Mesenchymal stem cell (in vitro differentiated cells and primary cell): Measurements from ENCODE around the gene HEXB.

Source experiments
- DNase-seq: peaks from one replicate; pipeline ENCODE4 v3.0.0-alpha.2; 2013
- H2AFZ ChIP-seq: one replicate; pipeline ENCODE4 v1.6.1; 2013; ENCODE audit warnings: low read depth, mild to moderate bottlenecking, control low read depth, inconsistent platforms, low read length, moderate library complexity
- H2AK5ac ChIP-seq: 2 replicates; pipeline ENCODE4 v1.6.1; 2013; ENCODE audit warnings: low read length, moderate library complexity, mild to moderate bottlenecking, inconsistent platforms; ENCODE audit not compliant: severe bottlenecking
- H2BK120ac ChIP-seq: one replicate; pipeline ENCODE4 v1.6.1; 2013; ENCODE audit warnings: low read depth, mild to moderate bottlenecking, inconsistent platforms, low read length, moderate library complexity
- H2BK12ac ChIP-seq, 2 experiments: one replicate each; pipeline ENCODE4 v1.6.1; 2013; ENCODE audit warnings: inconsistent platforms in 2 of 2, low read length in 2 of 2, mild to moderate bottlenecking in 2 of 2, moderate library complexity in 2 of 2, control low read depth in 1 of 2
- H2BK15ac ChIP-seq: one replicate; pipeline ENCODE4 v1.6.1; 2013; ENCODE audit warnings: mild to moderate bottlenecking, low read depth, inconsistent platforms; ENCODE audit not compliant: poor library complexity, severe bottlenecking
- H2BK5ac ChIP-seq: 2 replicates; pipeline ENCODE4 v1.6.1; 2013; ENCODE audit warnings: low read depth, mild to moderate bottlenecking, low read length, control low read depth, inconsistent platforms; ENCODE audit not compliant: poor library complexity, severe bottlenecking
- H3K14ac ChIP-seq, 2 experiments: one replicate each; pipeline ENCODE4 v1.6.1; 2013; ENCODE audit warnings: inconsistent platforms in 2 of 2, low read length in 2 of 2, control low read depth in 1 of 2, mild to moderate bottlenecking in 1 of 2, moderate library complexity in 1 of 2
- H3K18ac ChIP-seq, 2 experiments: one replicate each; pipeline ENCODE4 v1.6.1; 2013; ENCODE audit warnings: inconsistent platforms in 2 of 2, low read length in 2 of 2, control low read depth in 1 of 2, low read depth in 1 of 2, mild to moderate bottlenecking in 1 of 2
- H3K23ac ChIP-seq, 2 experiments: one replicate each; pipeline ENCODE4 v1.6.1; 2013; ENCODE audit warnings: inconsistent platforms in 2 of 2, low read length in 2 of 2, mild to moderate bottlenecking in 2 of 2, moderate library complexity in 2 of 2, control low read depth in 1 of 2
- H3K27ac ChIP-seq: 2 replicates; pipeline ENCODE4 v1.5.1; 2013; ENCODE audit warnings: mild to moderate bottlenecking, moderate library complexity, low read length, control low read depth, inconsistent platforms; ENCODE audit not compliant: poor library complexity, severe bottlenecking
- H3K27me3 ChIP-seq, 2 experiments: 2 replicates each; pipeline versions ENCODE4 v1.6.1 to v1.7.0; 2013; ENCODE audit warnings: low read length in 2 of 2, mild to moderate bottlenecking in 2 of 2, moderate library complexity in 2 of 2, control low read depth in 1 of 2, inconsistent platforms in 1 of 2; ENCODE audit not compliant: control insufficient read depth in 1 of 2, insufficient read depth in 1 of 2
- H3K36me3 ChIP-seq, 2 experiments: 2 replicates each; pipeline versions ENCODE4 v1.6.1 to v1.7.0; 2013; ENCODE audit warnings: low read length in 2 of 2, control low read depth in 1 of 2, inconsistent platforms in 1 of 2, low read depth in 1 of 2, mild to moderate bottlenecking in 1 of 2; ENCODE audit not compliant: insufficient read depth in 2 of 2, control insufficient read depth in 1 of 2
- H3K4ac ChIP-seq, 2 experiments: one replicate each; pipeline ENCODE4 v1.6.1; 2013; ENCODE audit warnings: inconsistent platforms in 2 of 2, low read length in 2 of 2, mild to moderate bottlenecking in 2 of 2, moderate library complexity in 2 of 2, control low read depth in 1 of 2, low read depth in 1 of 2
- H3K4me1 ChIP-seq: 2 replicates; pipeline ENCODE4 v1.6.1; 2013; ENCODE audit warnings: low read depth, low read length, control low read depth; ENCODE audit not compliant: control insufficient read depth, insufficient read depth
- H3K4me2 ChIP-seq: 2 replicates; pipeline ENCODE4 v1.6.1; 2013; ENCODE audit warnings: low read length, mild to moderate bottlenecking, inconsistent platforms; ENCODE audit not compliant: poor library complexity, severe bottlenecking
- H3K4me3 ChIP-seq, 2 experiments: 2 replicates each; pipeline versions ENCODE4 v1.5.1 to v1.7.0; 2013; ENCODE audit warnings: low read length in 2 of 2, mild to moderate bottlenecking in 2 of 2, control low read depth in 1 of 2, low read depth in 1 of 2; ENCODE audit not compliant: insufficient read depth in 1 of 2
- H3K79me1 ChIP-seq: replicated peaks from 2 replicates; pipeline ENCODE4 v1.6.1; 2013; ENCODE audit warnings: mild to moderate bottlenecking, control low read depth, low read length, inconsistent platforms; ENCODE audit not compliant: poor library complexity, severe bottlenecking
- H3K9ac ChIP-seq: 2 replicates; pipeline ENCODE4 v1.7.0; 2013; ENCODE audit warnings: mild to moderate bottlenecking, low read length, moderate library complexity
- H3K9me3 ChIP-seq: 2 replicates; pipeline ENCODE4 v1.7.0; 2013; ENCODE audit warnings: mild to moderate bottlenecking, low read length; ENCODE audit not compliant: control insufficient read depth
- H4K8ac ChIP-seq: one replicate; pipeline ENCODE4 v1.6.1; 2013; ENCODE audit warnings: inconsistent platforms, mild to moderate bottlenecking, low read length, moderate library complexity
- H4K91ac ChIP-seq: one replicate; pipeline ENCODE4 v1.6.1; 2013; ENCODE audit warnings: mild to moderate bottlenecking, low read length, inconsistent platforms
- WGBS: methylation state at CpG from one replicate; pipeline ENCODE4 v1.1.7; 2013; ENCODE audit warnings: mixed read lengths; 5-methylcytosine and 5-hydroxymethylcytosine counted together

Gene HEXB

GRCh38 chr5:74647096-74647495 is 37.9 kb upstream of the HEXB start:
- Histone ChIP-seq H3K79me1 (no peaks in the 10 kb centered on the region), H3K36me3 (no peaks in the 10 kb centered on the region), H2BK15ac (no peak overlapping the region), H3K23ac (no peak overlapping the region), H3K27ac (no peak overlapping the region), H2BK12ac (peak overlapping the region in 1 of 2 experiments; percentile 43), H3K9ac (peak overlapping the region; percentile 11), H2AK5ac (no peak overlapping the region), H2BK5ac (no peak overlapping the region), H2AFZ (no peak overlapping the region), H3K9me3 (no peaks in the 10 kb centered on the region), H3K14ac (no peak overlapping the region), H2BK120ac (no peak overlapping the region), H3K4me1 (peaks cover 2% of the 10 kb centered on the region), H4K8ac (no peak overlapping the region), H3K4ac (peak overlapping the region in 1 of 2 experiments; percentile 13), H3K4me3 (no peak overlapping the region), H3K4me2 (no peak overlapping the region), H3K27me3 (no peaks in the 10 kb centered on the region), H4K91ac (no peak overlapping the region), H3K18ac (peak overlapping the region in 1 of 2 experiments; percentile 25)
- no peak for DNase-seq
- 100% methylated on average over 1 of the region's 1 CpG for WGBS

- H3K36me3 ChIP-seq: no peaks in the 10 kb centered on the region
- H3K79me1 ChIP-seq: no peaks in the 10 kb centered on the region
- H3K23ac ChIP-seq: no peak overlapping the region
- no peak overlapping the region for H4K91ac ChIP-seq
- peak overlapping the region in 1 of 2 experiments; percentile 73 for H3K18ac ChIP-seq
- H3K9ac ChIP-seq: peak overlapping the region; percentile 33
- H2BK120ac ChIP-seq: peak overlapping the region; percentile 39
- no peak overlapping the region for H2BK12ac ChIP-seq
- peak overlapping the region; percentile 66 for H2AFZ ChIP-seq
- DNase-seq: peak; percentile 73
- no peak overlapping the region for H3K4me2 ChIP-seq
- no peak overlapping the region for H3K4me3 ChIP-seq
- no peak overlapping the region for H3K14ac ChIP-seq
- H4K8ac ChIP-seq: peak overlapping the region; percentile 88
- no peak overlapping the region for H3K27ac ChIP-seq
- no peak overlapping the region for H2BK5ac ChIP-seq
- no peaks in the 10 kb centered on the region for H3K27me3 ChIP-seq
- H2BK15ac ChIP-seq: no peak overlapping the region
- 21% methylated on average over 6 of the region's 6 CpGs for WGBS
- H2AK5ac ChIP-seq: no peak overlapping the region
- no peak overlapping the region for H3K4ac ChIP-seq
- peaks cover 2% of the 10 kb centered on the region for H3K4me1 ChIP-seq
- H3K9me3 ChIP-seq: no peaks in the 10 kb centered on the region
These were observed 36.2 kb upstream of the HEXB start for GRCh38 chr5:74648835-74649293.

- H3K4me3 ChIP-seq: no peak overlapping the region
- H3K23ac ChIP-seq: no peak overlapping the region
- H2BK5ac ChIP-seq: no peak overlapping the region
- H3K36me3 ChIP-seq: no peaks in the 10 kb centered on the region
- DNase-seq: no peak
- no peak overlapping the region for H2AK5ac ChIP-seq
- peaks cover 2% of the 10 kb centered on the region for H3K4me1 ChIP-seq
- no peak overlapping the region for H3K4me2 ChIP-seq
- peak overlapping the region; percentile 33 for H3K9ac ChIP-seq
- H2BK15ac ChIP-seq: no peak overlapping the region
- no peaks in the 10 kb centered on the region for H3K27me3 ChIP-seq
- H3K18ac ChIP-seq: peak overlapping the region in 1 of 2 experiments; percentile 73
- no peak overlapping the region for H3K27ac ChIP-seq
- no peak overlapping the region for H4K91ac ChIP-seq
- H2AFZ ChIP-seq: no peak overlapping the region
- no peak overlapping the region for H3K4ac ChIP-seq
- 67% methylated on average over 1 of the region's 1 CpG for WGBS
- no peak overlapping the region for H2BK120ac ChIP-seq
- no peak overlapping the region for H4K8ac ChIP-seq
- H3K9me3 ChIP-seq: no peaks in the 10 kb centered on the region
- no peak overlapping the region for H3K14ac ChIP-seq
- no peak overlapping the region for H2BK12ac ChIP-seq
- H3K79me1 ChIP-seq: no peaks in the 10 kb centered on the region
These were observed 35.5 kb upstream of the HEXB start for GRCh38 chr5:74649421-74649973.

- H3K9ac ChIP-seq: no peak overlapping the region
- no peaks in the 10 kb centered on the region for H3K9me3 ChIP-seq
- no peak overlapping the region for H2BK120ac ChIP-seq
- H2AK5ac ChIP-seq: no peak overlapping the region
- no peak overlapping the region for H2AFZ ChIP-seq
- H3K27ac ChIP-seq: no peak overlapping the region
- H2BK12ac ChIP-seq: no peak overlapping the region
- H4K8ac ChIP-seq: no peak overlapping the region
- H2BK5ac ChIP-seq: no peak overlapping the region
- no peak overlapping the region for H3K18ac ChIP-seq
- no peak overlapping the region for H3K4me3 ChIP-seq
- no peak for DNase-seq
- no peak overlapping the region for H3K14ac ChIP-seq
- peaks cover 2% of the 10 kb centered on the region for H3K4me1 ChIP-seq
- WGBS: 95% methylated on average over 1 of the region's 3 CpGs
- H4K91ac ChIP-seq: no peak overlapping the region
- no peak overlapping the region for H3K23ac ChIP-seq
- H3K4me2 ChIP-seq: no peak overlapping the region
- no peaks in the 10 kb centered on the region for H3K79me1 ChIP-seq
- H2BK15ac ChIP-seq: no peak overlapping the region
- no peak overlapping the region for H3K4ac ChIP-seq
- H3K27me3 ChIP-seq: no peaks in the 10 kb centered on the region
- H3K36me3 ChIP-seq: no peaks in the 10 kb centered on the region
These were observed 33.3 kb upstream of the HEXB start for GRCh38 chr5:74651710-74652109.
